HEK293 (cell line): ENCODE results near the gene OPALIN.

Experiments used
- ATF2 ChIP-seq: fragments of 450-650 bp; formaldehyde crosslinking; IDR thresholded peaks from 2 replicates; pipeline ENCODE4 v1.5.1; 2016; ENCODE audit warnings: missing biosample characterization, missing genetic modification characterization, low read depth
- KLF16 ChIP-seq: fragments of 450-650 bp; formaldehyde crosslinking; IDR thresholded peaks from 2 replicates; pipeline ENCODE4 v1.5.1; 2017; ENCODE audit warnings: missing biosample characterization, missing genetic modification characterization
- REST ChIP-seq: fragments of 450-650 bp; formaldehyde crosslinking; IDR thresholded peaks from 2 replicates; pipeline ENCODE4 v1.5.1; 2016; ENCODE audit warnings: missing biosample characterization, missing genetic modification characterization
- ZBTB17 ChIP-seq: fragments of 450-650 bp; formaldehyde crosslinking; IDR thresholded peaks from 2 replicates; pipeline ENCODE4 v1.5.1; 2016; ENCODE audit warnings: missing biosample characterization, missing genetic modification characterization
- ZBTB49 ChIP-seq: fragments of 450-650 bp; formaldehyde crosslinking; IDR thresholded peaks from 2 replicates; pipeline ENCODE4 v1.5.1; 2016; ENCODE audit warnings: missing biosample characterization, missing genetic modification characterization, low read depth
- ZNF121 ChIP-seq: fragments of 450-650 bp; formaldehyde crosslinking; IDR thresholded peaks from 2 replicates; pipeline ENCODE4 v1.5.1; 2016; ENCODE audit warnings: missing biosample characterization, missing genetic modification characterization
- ZNF394 ChIP-seq: fragments of 450-650 bp; formaldehyde crosslinking; IDR thresholded peaks from 2 replicates; pipeline ENCODE4 v1.5.1; 2016; ENCODE audit warnings: missing biosample characterization, missing genetic modification characterization, mild to moderate bottlenecking, moderate library complexity, borderline replicate concordance
- ZNF426 ChIP-seq: fragments of 450-650 bp; formaldehyde crosslinking; IDR thresholded peaks from 2 replicates; pipeline ENCODE4 v1.5.1; 2017; ENCODE audit warnings: missing biosample characterization, missing genetic modification characterization, mild to moderate bottlenecking, inconsistent platforms, moderate library complexity
- ZNF449 ChIP-seq: fragments of 450-650 bp; formaldehyde crosslinking; IDR thresholded peaks from 2 replicates; pipeline ENCODE4 v1.5.1; 2017; ENCODE audit warnings: missing biosample characterization, mild to moderate bottlenecking, missing genetic modification characterization, moderate library complexity
- ZNF549 ChIP-seq: fragments of 450-650 bp; IDR thresholded peaks from 2 replicates; pipeline ENCODE4 v1.5.1; 2018; ENCODE audit warnings: missing biosample characterization, missing genetic modification characterization, mild to moderate bottlenecking, inconsistent platforms, moderate library complexity
- ZNF792 ChIP-seq: fragments of 450-650 bp; formaldehyde crosslinking; IDR thresholded peaks from 2 replicates; pipeline ENCODE4 v1.5.1; 2016; ENCODE audit warnings: missing biosample characterization, missing genetic modification characterization
- ZSCAN16 ChIP-seq: fragments of 450-650 bp; formaldehyde crosslinking; IDR thresholded peaks from 2 replicates; pipeline ENCODE4 v1.5.1; 2016; ENCODE audit warnings: missing biosample characterization, missing genetic modification characterization
- TF ChIP-seq, protein P1 (sequence below): fragments of 450-650 bp; formaldehyde crosslinking; IDR thresholded peaks from 2 replicates; pipeline ENCODE4 v1.5.1; 2016; ENCODE audit warnings: missing biosample characterization, missing genetic modification characterization
- TF ChIP-seq, protein P2 (sequence below): fragments of 450-650 bp; formaldehyde crosslinking; IDR thresholded peaks from 2 replicates; pipeline ENCODE4 v1.5.1; 2016; ENCODE audit warnings: missing biosample characterization, missing genetic modification characterization

GRCh38 chr10:96304230-96304629, 54.6 kb downstream of the OPALIN start, which contains the start of gene DNTT:
- no peak for TF ChIP-seq ATF2 (tag by site-specific recombination)
- no peak for TF ChIP-seq KLF16 (tag by site-specific recombination)
- TF ChIP-seq, protein P1, sequence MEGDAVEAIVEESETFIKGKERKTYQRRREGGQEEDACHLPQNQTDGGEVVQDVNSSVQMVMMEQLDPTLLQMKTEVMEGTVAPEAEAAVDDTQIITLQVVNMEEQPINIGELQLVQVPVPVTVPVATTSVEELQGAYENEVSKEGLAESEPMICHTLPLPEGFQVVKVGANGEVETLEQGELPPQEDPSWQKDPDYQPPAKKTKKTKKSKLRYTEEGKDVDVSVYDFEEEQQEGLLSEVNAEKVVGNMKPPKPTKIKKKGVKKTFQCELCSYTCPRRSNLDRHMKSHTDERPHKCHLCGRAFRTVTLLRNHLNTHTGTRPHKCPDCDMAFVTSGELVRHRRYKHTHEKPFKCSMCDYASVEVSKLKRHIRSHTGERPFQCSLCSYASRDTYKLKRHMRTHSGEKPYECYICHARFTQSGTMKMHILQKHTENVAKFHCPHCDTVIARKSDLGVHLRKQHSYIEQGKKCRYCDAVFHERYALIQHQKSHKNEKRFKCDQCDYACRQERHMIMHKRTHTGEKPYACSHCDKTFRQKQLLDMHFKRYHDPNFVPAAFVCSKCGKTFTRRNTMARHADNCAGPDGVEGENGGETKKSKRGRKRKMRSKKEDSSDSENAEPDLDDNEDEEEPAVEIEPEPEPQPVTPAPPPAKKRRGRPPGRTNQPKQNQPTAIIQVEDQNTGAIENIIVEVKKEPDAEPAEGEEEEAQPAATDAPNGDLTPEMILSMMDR (tag by site-specific recombination) = no peak
- TF ChIP-seq ZNF121 (tag by site-specific recombination) = no peak
- TF ChIP-seq ZBTB49 (tag by site-specific recombination) = no peak
- TF ChIP-seq, protein P2, sequence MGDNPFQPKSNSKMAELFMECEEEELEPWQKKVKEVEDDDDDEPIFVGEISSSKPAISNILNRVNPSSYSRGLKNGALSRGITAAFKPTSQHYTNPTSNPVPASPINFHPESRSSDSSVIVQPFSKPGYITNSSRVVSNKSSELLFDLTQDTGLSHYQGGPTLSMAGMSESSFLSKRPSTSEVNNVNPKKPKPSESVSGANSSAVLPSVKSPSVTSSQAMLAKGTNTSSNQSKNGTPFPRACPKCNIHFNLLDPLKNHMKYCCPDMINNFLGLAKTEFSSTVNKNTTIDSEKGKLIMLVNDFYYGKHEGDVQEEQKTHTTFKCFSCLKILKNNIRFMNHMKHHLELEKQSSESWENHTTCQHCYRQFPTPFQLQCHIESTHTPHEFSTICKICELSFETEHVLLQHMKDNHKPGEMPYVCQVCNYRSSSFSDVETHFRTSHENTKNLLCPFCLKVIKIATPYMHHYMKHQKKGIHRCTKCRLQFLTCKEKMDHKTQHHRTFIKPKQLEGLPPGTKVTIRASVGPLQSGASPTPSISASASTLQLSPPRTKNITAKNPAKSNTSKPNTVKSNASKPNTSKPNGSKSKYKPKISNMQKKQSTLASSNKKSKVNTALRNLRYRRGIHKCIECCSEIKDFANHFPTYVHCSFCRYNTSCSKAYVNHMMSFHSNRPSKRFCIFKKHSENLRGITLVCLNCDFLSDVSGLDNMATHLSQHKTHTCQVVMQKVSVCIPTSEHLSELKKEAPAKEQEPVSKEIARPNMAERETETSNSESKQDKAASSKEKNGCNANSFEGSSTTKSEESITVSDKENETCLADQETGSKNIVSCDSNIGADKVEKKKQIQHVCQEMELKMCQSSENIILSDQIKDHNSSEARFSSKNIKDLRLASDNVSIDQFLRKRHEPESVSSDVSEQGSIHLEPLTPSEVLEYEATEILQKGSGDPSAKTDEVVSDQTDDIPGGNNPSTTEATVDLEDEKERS (tag by site-specific recombination) = no peak
- no peak for TF ChIP-seq ZNF792
- TF ChIP-seq ZBTB17 = no peak
- TF ChIP-seq ZNF549 (tag by site-specific recombination) = no peak
- TF ChIP-seq REST (tag by site-specific recombination) = no peak
- no peak for TF ChIP-seq ZNF449 (tag by site-specific recombination)
- no peak for TF ChIP-seq ZNF394
- no peak for TF ChIP-seq ZSCAN16
- TF ChIP-seq ZNF426 (tag by site-specific recombination) = no peak
